Testis (tissue), 2 donors: ENCODE measurements around the gene AAK1.

Source experiments
- CTCF ChIP-seq, 3 experiments: fragments of 450-650 bp in 2 of 3; fragments of 200-600 bp in 1 of 3; sonication (generic) in 1 of 3; IDR thresholded peaks; one replicate each; pipeline ENCODE4 v1.5.1; 2016 to 2019; ENCODE audit warnings: antibody characterized with exemption in 3 of 3, mild to moderate bottlenecking in 2 of 3, moderate library complexity in 1 of 3
- POLR2A ChIP-seq: fragments of 450-650 bp; IDR thresholded peaks from one replicate; pipeline ENCODE4 v1.6.1; 2017; ENCODE audit warnings: antibody characterized with exemption, mild to moderate bottlenecking, moderate library complexity

- TF ChIP-seq POLR2A = no peak
- no peak for TF ChIP-seq CTCF (IDR thresholded peaks at IDR 0.05)
Observed at GRCh38 chr2:69483024-69483423, 160.5 kb downstream of the AAK1 start.
